HUES64 (cell line): ENCODE measurements around the gene MANEAL.

Experiments
- H3K27ac ChIP-seq: 2 replicates; pipeline ENCODE4 v1.7.0; 2013; ENCODE audit warnings: low read depth, low read length, inconsistent platforms
- H3K27me3 ChIP-seq: 2 replicates; pipeline ENCODE4 v1.6.1; 2013; ENCODE audit warnings: mild to moderate bottlenecking, low read length; ENCODE audit not compliant: insufficient read depth
- H3K36me3 ChIP-seq: 2 replicates; pipeline ENCODE4 v1.6.1; 2013; ENCODE audit warnings: mild to moderate bottlenecking, low read length; ENCODE audit not compliant: insufficient read depth
- H3K4me1 ChIP-seq: 2 replicates; pipeline ENCODE4 v1.6.1; 2013; ENCODE audit warnings: mild to moderate bottlenecking, low read length, moderate library complexity; ENCODE audit not compliant: insufficient read depth
- H3K4me3 ChIP-seq: 2 replicates; pipeline ENCODE4 v1.5.1; 2013; ENCODE audit warnings: mild to moderate bottlenecking, low read length, moderate library complexity
- H3K9ac ChIP-seq: 2 replicates; pipeline ENCODE4 v1.6.1; 2013; ENCODE audit warnings: mild to moderate bottlenecking, low read depth, low read length
- H3K9me3 ChIP-seq: 2 replicates; pipeline ENCODE4 v1.6.1; 2013; ENCODE audit warnings: low read depth, low read length; ENCODE audit not compliant: insufficient read depth
- WGBS: fragments of 150-250, 120-280 bp; methylation state at CpG from one replicate; pipeline ENCODE4 v1.1.7; 2013; ENCODE audit warnings: missing lambda C conversion rate; 5-methylcytosine and 5-hydroxymethylcytosine counted together

The MANEAL gene

GRCh38 chr1:37831809-37832208 is 38.2 kb downstream of the MANEAL start:
- WGBS, result 95% methylated on average over 2 of the region's 2 CpGs
- H3K4me3 ChIP-seq, result no peak overlapping the region
- no peak overlapping the region for H3K9ac ChIP-seq
- no peaks in the 10 kb centered on the region for H3K4me1 ChIP-seq
- no peak overlapping the region for H3K27ac ChIP-seq
- H3K36me3 ChIP-seq, result peaks cover 80% of the 10 kb centered on the region
- no peaks in the 10 kb centered on the region for H3K9me3 ChIP-seq
- H3K27me3 ChIP-seq, result no peaks in the 10 kb centered on the region

- Histone ChIP-seq H3K9ac (no peak overlapping the region), H3K9me3 (no peaks in the 10 kb centered on the region), H3K27ac (no peak overlapping the region), H3K4me3 (no peak overlapping the region), H3K4me1 (no peaks in the 10 kb centered on the region), H3K36me3 (peaks cover 74% of the 10 kb centered on the region), H3K27me3 (no peaks in the 10 kb centered on the region)
- WGBS, result 67% methylated on average over 3 of the region's 3 CpGs
These were observed 43.1 kb downstream of the MANEAL start for GRCh38 chr1:37836788-37837187.

GRCh38 chr1:37839676-37840075 is 46.0 kb downstream of the MANEAL start:
- H3K27me3 ChIP-seq, result no peaks in the 10 kb centered on the region
- no peak overlapping the region for H3K27ac ChIP-seq
- H3K9me3 ChIP-seq, result no peaks in the 10 kb centered on the region
- WGBS, result 92% methylated on average over 10 of the region's 10 CpGs
- H3K36me3 ChIP-seq, result peaks cover 52% of the 10 kb centered on the region
- no peak overlapping the region for H3K9ac ChIP-seq
- no peak overlapping the region for H3K4me3 ChIP-seq
- H3K4me1 ChIP-seq, result no peaks in the 10 kb centered on the region; the same call in 1 of the 2 replicates

GRCh38 chr1:37840711-37841110 is 47.1 kb downstream of the MANEAL start:
- no peaks in the 10 kb centered on the region for H3K27me3 ChIP-seq
- no peaks in the 10 kb centered on the region; the same call in 1 of the 2 replicates for H3K4me1 ChIP-seq
- WGBS, result 100% methylated on average over 1 of the region's 1 CpG

GRCh38 chr1:37841652-37842051 is 48.0 kb downstream of the MANEAL start:
- H3K4me1 ChIP-seq, result no peaks in the 10 kb centered on the region; the same call in 1 of the 2 replicates
- no peaks in the 10 kb centered on the region for H3K27me3 ChIP-seq
- peaks cover 34% of the 10 kb centered on the region for H3K36me3 ChIP-seq
- H3K9ac ChIP-seq, result no peak overlapping the region
- no peak overlapping the region for H3K4me3 ChIP-seq
- WGBS, result over 99% methylated on average over 3 of the region's 3 CpGs
- no peaks in the 10 kb centered on the region for H3K9me3 ChIP-seq
- H3K27ac ChIP-seq, result no peak overlapping the region

More at GRCh38 chr1:37840711-37841110, 47.1 kb downstream of the MANEAL start:
- no peaks in the 10 kb centered on the region for H3K9me3 ChIP-seq
- peaks cover 42% of the 10 kb centered on the region for H3K36me3 ChIP-seq
- H3K9ac ChIP-seq, result no peak overlapping the region
- H3K27ac ChIP-seq, result no peak overlapping the region
- H3K4me3 ChIP-seq, result no peak overlapping the region

- no peak overlapping the region for H3K4me3 ChIP-seq
- no peaks in the 10 kb centered on the region; the same call in 1 of the 2 replicates for H3K4me1 ChIP-seq
- H3K27ac ChIP-seq, result no peak overlapping the region
- H3K9me3 ChIP-seq, result no peaks in the 10 kb centered on the region
- no peaks in the 10 kb centered on the region for H3K27me3 ChIP-seq
- H3K36me3 ChIP-seq, result peaks cover 18% of the 10 kb centered on the region
- no peak overlapping the region for H3K9ac ChIP-seq
These were observed 50.9 kb downstream of the MANEAL start for GRCh38 chr1:37844536-37844935.

- no peaks in the 10 kb centered on the region for H3K9me3 ChIP-seq
- H3K4me1 ChIP-seq, result no peaks in the 10 kb centered on the region; the same call in 1 of the 2 replicates
- no peak overlapping the region for H3K27ac ChIP-seq
- WGBS, result 93% methylated on average over 5 of the region's 5 CpGs
- no peak overlapping the region for H3K9ac ChIP-seq
- H3K4me3 ChIP-seq, result no peak overlapping the region
- no peaks in the 10 kb centered on the region for H3K27me3 ChIP-seq
- H3K36me3 ChIP-seq, result peaks cover 12% of the 10 kb centered on the region; the same call in 1 of the 2 replicates
These were observed 51.5 kb downstream of the MANEAL start for GRCh38 chr1:37845049-37845646.

- WGBS, result 90% methylated on average over 3 of the region's 3 CpGs
- Histone ChIP-seq H3K27me3 (no peaks in the 10 kb centered on the region), H3K27ac (no peak overlapping the region), H3K9me3 (no peaks in the 10 kb centered on the region), H3K4me1 (no peaks in the 10 kb centered on the region; the same call in 1 of the 2 replicates), H3K36me3 (peaks cover 11% of the 10 kb centered on the region; the same call in 1 of the 2 replicates), H3K9ac (no peak overlapping the region), H3K4me3 (no peak overlapping the region)
These were observed 52.1 kb downstream of the MANEAL start for GRCh38 chr1:37845786-37846185.

GRCh38 chr1:37846647-37847339 is 53.1 kb downstream of the MANEAL start:
- H3K27me3 ChIP-seq, result no peaks in the 10 kb centered on the region
- no peaks in the 10 kb centered on the region for H3K9me3 ChIP-seq
- no peaks in the 10 kb centered on the region; the same call in 1 of the 2 replicates for H3K4me1 ChIP-seq
- peaks cover 11% of the 10 kb centered on the region; the same call in 1 of the 2 replicates for H3K36me3 ChIP-seq
- H3K9ac ChIP-seq, result no peak overlapping the region
- WGBS, result 97% methylated on average over 4 of the region's 4 CpGs
- H3K27ac ChIP-seq, result no peak overlapping the region
- H3K4me3 ChIP-seq, result no peak overlapping the region

GRCh38 chr1:37849480-37849879 is 55.8 kb downstream of the MANEAL start:
- Histone ChIP-seq H3K36me3 (peaks cover 22% of the 10 kb centered on the region; the same call in 1 of the 2 replicates), H3K9ac (no peak overlapping the region), H3K9me3 (no peaks in the 10 kb centered on the region), H3K27ac (no peak overlapping the region), H3K4me1 (no peaks in the 10 kb centered on the region), H3K4me3 (no peak overlapping the region), H3K27me3 (no peaks in the 10 kb centered on the region)
- WGBS, result 97% methylated on average over 3 of the region's 3 CpGs

- peaks cover 28% of the 10 kb centered on the region for H3K36me3 ChIP-seq
- 96% methylated on average over 5 of the region's 6 CpGs for WGBS
- H3K4me1 ChIP-seq, result no peaks in the 10 kb centered on the region
- H3K9me3 ChIP-seq, result no peaks in the 10 kb centered on the region
- H3K27ac ChIP-seq, result no peak overlapping the region
- no peak overlapping the region for H3K9ac ChIP-seq
- H3K4me3 ChIP-seq, result no peak overlapping the region
- H3K27me3 ChIP-seq, result no peaks in the 10 kb centered on the region
These were observed 56.8 kb downstream of the MANEAL start for GRCh38 chr1:37850352-37850955.
